Natural killer cell treated with Interleukin-12 subunit alpha and Interleukin-12 subunit beta and Interleukin-15 and Interleukin-18, amount 100 ng/mL, for 72 hours (primary cell): Measurements from ENCODE around the gene FMNL2. TPM values are rescaled to one million over a fixed set of nuclear protein-coding genes. Genes with fewer than 3 reads are reported as not detected.
A peak's percentile ranks its signal among the peaks of the same experiment; 100 is the strongest.

Experiments used
- ATAC-seq, 2 donors: fragments of 150-1000 bp; cut with Tn5 transposase in 1 of 2; sonication (Bioruptor Pico), chemical (Tn5 transposase) in 1 of 2; 2 replicates each; pipeline ENCODE4 v1.10.0; 2021
- DNase-seq: peaks from one replicate; pipeline ENCODE4 v3.0.0; 2022; ENCODE audit warnings: low spot score
- H3K27ac Mint-ChIP-seq, 2 donors: 1 replicate in 1 of 2; 2 replicates in 1 of 2; pipeline ENCODE4 v1.8.0; 2022; ENCODE audit warnings: mixed read lengths in 2 of 2, mild to moderate bottlenecking in 1 of 2, moderate library complexity in 1 of 2
- H3K27me3 Mint-ChIP-seq, 2 donors: 1 replicate in 1 of 2; 2 replicates in 1 of 2; pipeline ENCODE4 v1.8.0; 2022; ENCODE audit warnings: mixed read lengths in 2 of 2
- H3K36me3 Mint-ChIP-seq: one replicate; pipeline ENCODE4 v1.8.0; 2022; ENCODE audit warnings: mixed read lengths
- H3K4me1 Mint-ChIP-seq, 2 donors: 1 replicate in 1 of 2; 2 replicates in 1 of 2; pipeline ENCODE4 v1.8.0; 2022; ENCODE audit warnings: low read depth in 2 of 2, mixed read lengths in 2 of 2, mild to moderate bottlenecking in 1 of 2
- H3K4me3 Mint-ChIP-seq: one replicate; pipeline ENCODE4 v1.8.0; 2022; ENCODE audit warnings: mixed read lengths
- H3K9me3 Mint-ChIP-seq: 2 replicates; pipeline ENCODE4 v1.8.0; 2022; ENCODE audit warnings: mixed read lengths
- total RNA-seq, 2 donors: library from RNA; stranded (reverse); gene quantifications; one replicate each; pipeline ENCODE4 v1.2.3, GENCODE V29; 2022

The FMNL2 gene
- total RNA-seq, 2 donors from 2014 or later: 0.48 to 0.70 TPM

- Mint-ChIP-seq H3K36me3 (no peaks in the 10 kb centered on the region), H3K27me3 (peaks cover 13 to 44% of the 10 kb centered on the region in 2 donors), H3K27ac (no peak overlapping the region), H3K9me3 (no peaks in the 10 kb centered on the region), H3K4me1 (no peaks in the 10 kb centered on the region), H3K4me3 (no peak overlapping the region)
- DNase-seq (no peak), ATAC-seq (no peak)
These were observed 162.6 kb downstream of the FMNL2 start for GRCh38 chr2:152497481-152498052.

- no peaks in the 10 kb centered on the region for H3K4me1 Mint-ChIP-seq
- H3K9me3 Mint-ChIP-seq: no peaks in the 10 kb centered on the region
- ATAC-seq (no peak), DNase-seq (no peak)
- no peaks in the 10 kb centered on the region for H3K36me3 Mint-ChIP-seq
- no peak overlapping the region for H3K27ac Mint-ChIP-seq
- H3K27me3 Mint-ChIP-seq: peaks cover 10 to 38% of the 10 kb centered on the region in 2 donors
- H3K4me3 Mint-ChIP-seq: no peak overlapping the region
These were observed 164.4 kb downstream of the FMNL2 start for GRCh38 chr2:152499331-152499816.

GRCh38 chr2:152499896-152500735 lies 165.1 kb downstream of the FMNL2 start:
- DNase-seq: no peak
- no peak for ATAC-seq
- no peak overlapping the region for H3K4me3 Mint-ChIP-seq
- H3K9me3 Mint-ChIP-seq: no peaks in the 10 kb centered on the region
- no peaks in the 10 kb centered on the region for H3K4me1 Mint-ChIP-seq
- H3K27me3 Mint-ChIP-seq: peaks cover 10 to 38% of the 10 kb centered on the region in 2 donors
- H3K27ac Mint-ChIP-seq: no peak overlapping the region
- no peaks in the 10 kb centered on the region for H3K36me3 Mint-ChIP-seq

GRCh38 chr2:152500772-152501171 lies 165.8 kb downstream of the FMNL2 start:
- Mint-ChIP-seq H3K4me1 (no peaks in the 10 kb centered on the region), H3K4me3 (no peak overlapping the region), H3K27ac (no peak overlapping the region), H3K9me3 (no peaks in the 10 kb centered on the region), H3K36me3 (no peaks in the 10 kb centered on the region), H3K27me3 (peaks cover 10 to 36% of the 10 kb centered on the region in 2 donors)
- no peak for ATAC-seq
- no peak for DNase-seq

- Mint-ChIP-seq H3K4me1 (no peaks in the 10 kb centered on the region), H3K36me3 (no peaks in the 10 kb centered on the region), H3K27ac (no peak overlapping the region)
These were observed 166.7 kb downstream of the FMNL2 start for GRCh38 chr2:152501666-152502065.

GRCh38 chr2:152504618-152505017 lies 169.6 kb downstream of the FMNL2 start:
- Mint-ChIP-seq H3K9me3 (no peaks in the 10 kb centered on the region), H3K4me1 (no peaks in the 10 kb centered on the region), H3K4me3 (no peak overlapping the region), H3K27ac (no peak overlapping the region), H3K27me3 (peaks cover 6 to 16% of the 10 kb centered on the region in 2 donors), H3K36me3 (no peaks in the 10 kb centered on the region)
- ATAC-seq (no peak), DNase-seq (no peak)

More at GRCh38 chr2:152501666-152502065, 166.7 kb downstream of the FMNL2 start:
- DNase-seq (no peak), ATAC-seq (no peak)
- peaks cover 10 to 27% of the 10 kb centered on the region in 2 donors for H3K27me3 Mint-ChIP-seq
- no peaks in the 10 kb centered on the region for H3K9me3 Mint-ChIP-seq
- H3K4me3 Mint-ChIP-seq: no peak overlapping the region

GRCh38 chr2:152505495-152505906 lies 170.5 kb downstream of the FMNL2 start:
- ATAC-seq (no peak), DNase-seq (no peak)
- Mint-ChIP-seq H3K27me3 (peaks cover 6 to 16% of the 10 kb centered on the region in 2 donors), H3K9me3 (no peaks in the 10 kb centered on the region), H3K36me3 (no peaks in the 10 kb centered on the region), H3K27ac (no peak overlapping the region), H3K4me3 (no peak overlapping the region), H3K4me1 (no peaks in the 10 kb centered on the region)

GRCh38 chr2:152506843-152507242 lies 171.9 kb downstream of the FMNL2 start:
- ATAC-seq: peak; percentile 6 to 60
- Mint-ChIP-seq H3K27me3 (peaks cover 6 to 23% of the 10 kb centered on the region in 2 donors), H3K4me3 (no peak overlapping the region), H3K4me1 (no peaks in the 10 kb centered on the region), H3K27ac (no peak overlapping the region), H3K36me3 (no peaks in the 10 kb centered on the region), H3K9me3 (no peaks in the 10 kb centered on the region)
- DNase-seq: no peak

- H3K9me3 Mint-ChIP-seq: no peaks in the 10 kb centered on the region
- H3K27ac Mint-ChIP-seq: no peak overlapping the region
- H3K27me3 Mint-ChIP-seq: peaks cover 7 to 23% of the 10 kb centered on the region in 2 donors
- H3K36me3 Mint-ChIP-seq: no peaks in the 10 kb centered on the region
- DNase-seq: no peak
- ATAC-seq: no peak
- no peak overlapping the region for H3K4me3 Mint-ChIP-seq
- H3K4me1 Mint-ChIP-seq: no peaks in the 10 kb centered on the region
These were observed 172.9 kb downstream of the FMNL2 start for GRCh38 chr2:152507907-152508306.

- no peak overlapping the region for H3K27ac Mint-ChIP-seq
- no peaks in the 10 kb centered on the region for H3K9me3 Mint-ChIP-seq
- DNase-seq: no peak
- H3K4me1 Mint-ChIP-seq: no peaks in the 10 kb centered on the region
- H3K36me3 Mint-ChIP-seq: no peaks in the 10 kb centered on the region
- H3K4me3 Mint-ChIP-seq: no peak overlapping the region
- ATAC-seq: no peak
- H3K27me3 Mint-ChIP-seq: peaks cover 8 to 18% of the 10 kb centered on the region in 2 donors
These were observed 173.5 kb downstream of the FMNL2 start for GRCh38 chr2:152508446-152508845.

- DNase-seq (no peak), ATAC-seq (no peak)
- no peaks in the 10 kb centered on the region for H3K36me3 Mint-ChIP-seq
- no peaks in the 10 kb centered on the region for H3K9me3 Mint-ChIP-seq
- no peak overlapping the region for H3K27ac Mint-ChIP-seq
- no peak overlapping the region for H3K4me3 Mint-ChIP-seq
- no peaks in the 10 kb centered on the region for H3K4me1 Mint-ChIP-seq
- H3K27me3 Mint-ChIP-seq: peaks cover 10 to 15% of the 10 kb centered on the region in 2 donors
These were observed 175.0 kb downstream of the FMNL2 start for GRCh38 chr2:152509772-152510491.

- no peaks in the 10 kb centered on the region for H3K9me3 Mint-ChIP-seq
- no peaks in the 10 kb centered on the region for H3K36me3 Mint-ChIP-seq
- H3K4me3 Mint-ChIP-seq: no peak overlapping the region
- H3K27ac Mint-ChIP-seq: no peak overlapping the region
- ATAC-seq (no peak), DNase-seq (no peak)
- H3K27me3 Mint-ChIP-seq: peaks cover 10 to 15% of the 10 kb centered on the region in 2 donors
- H3K4me1 Mint-ChIP-seq: no peaks in the 10 kb centered on the region
These were observed 175.6 kb downstream of the FMNL2 start for GRCh38 chr2:152510621-152511020.

- Mint-ChIP-seq H3K4me3 (no peak overlapping the region), H3K9me3 (no peaks in the 10 kb centered on the region), H3K27me3 (peaks cover 10 to 15% of the 10 kb centered on the region in 2 donors), H3K4me1 (no peaks in the 10 kb centered on the region), H3K36me3 (no peaks in the 10 kb centered on the region), H3K27ac (no peak overlapping the region)
- no peak for DNase-seq
- no peak for ATAC-seq
These were observed 177.0 kb downstream of the FMNL2 start for GRCh38 chr2:152511981-152512380.

GRCh38 chr2:152513029-152513428 lies 178.1 kb downstream of the FMNL2 start:
- H3K27me3 Mint-ChIP-seq: peaks cover 16 to 24% of the 10 kb centered on the region in 2 donors
- no peaks in the 10 kb centered on the region for H3K36me3 Mint-ChIP-seq
- no peaks in the 10 kb centered on the region for H3K9me3 Mint-ChIP-seq
- no peak for ATAC-seq
- H3K4me3 Mint-ChIP-seq: no peak overlapping the region
- DNase-seq: no peak
- H3K27ac Mint-ChIP-seq: no peak overlapping the region
- H3K4me1 Mint-ChIP-seq: no peaks in the 10 kb centered on the region
